Vagina (tissue), 2 donors: ENCODE data around the gene TSPYL4.

Experiments
- POLR2A ChIP-seq, 2 donors: fragments of 450-650 bp; IDR thresholded peaks; one replicate each; pipeline ENCODE4 v1.6.1; 2017; ENCODE audit warnings: antibody characterized with exemption in 2 of 2, mild to moderate bottlenecking in 2 of 2, moderate library complexity in 2 of 2
- POLR2AphosphoS5 ChIP-seq, 2 donors: sonication (generic); formaldehyde crosslinking; IDR thresholded peaks; one replicate each; pipeline ENCODE4 v1.9.0; 2017; ENCODE audit warnings: antibody characterized with exemption in 2 of 2, mild to moderate bottlenecking in 2 of 2, low read depth in 1 of 2; ENCODE audit not compliant: insufficient read depth in 1 of 2
- TF ChIP-seq, protein P1 (sequence below), 3 experiments: fragments of 450-650 bp in 2 of 3; fragments of 200-600 bp in 1 of 3; sonication (generic) in 1 of 3; IDR thresholded peaks; one replicate each; pipeline ENCODE4 v1.5.1; 2017 to 2019; ENCODE audit warnings: antibody characterized with exemption in 3 of 3, mild to moderate bottlenecking in 2 of 3, moderate library complexity in 2 of 3

DNA sequence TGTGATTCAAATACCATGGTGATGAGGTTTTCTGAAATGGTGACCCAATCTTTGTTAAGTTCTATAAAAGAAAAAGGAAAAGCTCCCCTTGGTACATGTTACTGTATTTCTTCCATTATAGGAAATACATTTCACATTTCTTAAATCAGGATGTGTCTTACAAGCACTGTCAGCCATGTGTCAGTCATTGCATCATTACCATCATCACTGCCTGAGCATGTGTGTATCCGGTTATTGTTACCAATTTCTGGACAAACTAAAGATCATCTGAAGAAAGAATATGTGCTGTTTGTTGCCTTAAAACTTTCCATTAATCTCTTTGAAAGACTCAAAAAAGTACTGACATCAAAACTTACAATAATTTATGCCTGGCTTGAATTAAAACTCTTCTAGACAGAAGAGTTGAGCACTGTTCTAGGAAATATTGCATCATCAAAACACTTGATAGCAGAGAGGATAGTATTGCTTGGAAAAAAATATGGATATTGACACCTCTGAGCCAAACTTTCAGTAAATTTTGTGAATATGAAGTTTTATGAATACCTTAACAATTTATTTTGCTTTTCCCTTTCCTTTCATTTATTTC lies 33.0 kb upstream of the TSPYL4 start:
- TF ChIP-seq, protein P1, sequence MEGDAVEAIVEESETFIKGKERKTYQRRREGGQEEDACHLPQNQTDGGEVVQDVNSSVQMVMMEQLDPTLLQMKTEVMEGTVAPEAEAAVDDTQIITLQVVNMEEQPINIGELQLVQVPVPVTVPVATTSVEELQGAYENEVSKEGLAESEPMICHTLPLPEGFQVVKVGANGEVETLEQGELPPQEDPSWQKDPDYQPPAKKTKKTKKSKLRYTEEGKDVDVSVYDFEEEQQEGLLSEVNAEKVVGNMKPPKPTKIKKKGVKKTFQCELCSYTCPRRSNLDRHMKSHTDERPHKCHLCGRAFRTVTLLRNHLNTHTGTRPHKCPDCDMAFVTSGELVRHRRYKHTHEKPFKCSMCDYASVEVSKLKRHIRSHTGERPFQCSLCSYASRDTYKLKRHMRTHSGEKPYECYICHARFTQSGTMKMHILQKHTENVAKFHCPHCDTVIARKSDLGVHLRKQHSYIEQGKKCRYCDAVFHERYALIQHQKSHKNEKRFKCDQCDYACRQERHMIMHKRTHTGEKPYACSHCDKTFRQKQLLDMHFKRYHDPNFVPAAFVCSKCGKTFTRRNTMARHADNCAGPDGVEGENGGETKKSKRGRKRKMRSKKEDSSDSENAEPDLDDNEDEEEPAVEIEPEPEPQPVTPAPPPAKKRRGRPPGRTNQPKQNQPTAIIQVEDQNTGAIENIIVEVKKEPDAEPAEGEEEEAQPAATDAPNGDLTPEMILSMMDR (IDR thresholded peaks at IDR 0.05), result no peak
- no peak for TF ChIP-seq POLR2A (IDR thresholded peaks at IDR 0.05)
- no peak for TF ChIP-seq POLR2AphosphoS5 (IDR thresholded peaks at IDR 0.05; ENCODE audit: insufficient read depth in 1 of 2, low read depth in 1 of 2)
